ENCODE measurements around the gene SLC39A8. TPM values are rescaled to one million over a fixed set of nuclear protein-coding genes. Genes with fewer than 3 reads are reported as not detected.

The SLC39A8 gene
- total and polyA plus RNA-seq, 9 of the 15 experiments (the other 6 are each of a cell fraction or from before 2014, with no cell fraction given), result 8.2 to 30.3 (median 25.0) TPM

DNA sequence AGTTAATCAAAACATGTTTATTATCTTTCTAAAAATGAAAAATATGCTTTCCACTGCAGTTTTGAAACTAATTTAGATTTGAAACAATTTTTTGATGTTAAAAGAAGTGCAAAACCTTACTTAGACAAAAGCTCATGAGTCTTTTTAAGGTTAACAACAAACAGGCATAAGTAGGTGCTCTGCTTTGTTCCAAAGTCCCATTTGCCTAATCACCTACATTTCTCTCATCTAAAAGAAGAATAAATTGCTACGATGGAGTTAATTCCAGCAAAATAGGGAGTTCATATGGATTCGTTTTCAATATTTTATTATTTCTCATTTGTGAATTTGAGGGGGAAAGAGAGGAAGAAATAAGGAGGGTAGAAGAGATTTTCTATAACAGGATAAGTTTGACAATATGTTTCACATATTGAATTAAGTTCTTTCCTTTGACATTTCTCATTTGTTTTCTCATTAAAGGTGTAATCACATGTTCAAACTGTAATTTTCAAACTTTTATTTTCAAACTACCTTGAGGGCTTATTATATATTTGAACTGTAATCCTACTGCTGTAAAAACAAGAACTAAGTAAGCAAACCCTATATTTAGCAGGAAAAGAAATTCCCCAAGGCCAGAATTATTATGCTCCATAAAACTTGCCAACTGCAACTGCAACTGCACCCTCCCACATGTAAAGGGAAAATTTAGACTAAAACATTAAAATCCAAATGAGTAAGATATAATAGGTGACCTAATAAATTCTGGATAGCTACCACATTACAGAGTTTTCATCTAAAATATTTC is 9.6 kb upstream of the SLC39A8 start:
- TF ChIP-seq ZNF347 (CRISPR knock-in tag; IDR thresholded peaks at IDR 0.05; ENCODE audit: low read depth), result no peak
- TF ChIP-seq SMARCB1 (IDR thresholded peaks at IDR 0.05; ENCODE audit: insufficient read length, low read depth), result no peak
- TF ChIP-seq MEF2A (IDR thresholded peaks at IDR 0.05; ENCODE audit: control insufficient read depth, low read depth, low read length), result no peak
- no peak for TF ChIP-seq NR2C2 (CRISPR knock-in tag; IDR thresholded peaks at IDR 0.05)
- TF ChIP-seq NR2C2 (tag; IDR thresholded peaks at IDR 0.05), result no peak
- TF ChIP-seq, protein P1, sequence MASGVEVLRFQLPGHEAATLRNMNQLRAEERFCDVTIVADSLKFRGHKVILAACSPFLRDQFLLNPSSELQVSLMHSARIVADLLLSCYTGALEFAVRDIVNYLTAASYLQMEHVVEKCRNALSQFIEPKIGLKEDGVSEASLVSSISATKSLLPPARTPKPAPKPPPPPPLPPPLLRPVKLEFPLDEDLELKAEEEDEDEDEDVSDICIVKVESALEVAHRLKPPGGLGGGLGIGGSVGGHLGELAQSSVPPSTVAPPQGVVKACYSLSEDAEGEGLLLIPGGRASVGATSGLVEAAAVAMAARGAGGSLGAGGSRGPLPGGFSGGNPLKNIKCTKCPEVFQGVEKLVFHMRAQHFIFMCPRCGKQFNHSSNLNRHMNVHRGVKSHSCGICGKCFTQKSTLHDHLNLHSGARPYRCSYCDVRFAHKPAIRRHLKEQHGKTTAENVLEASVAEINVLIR (CRISPR knock-in tag; IDR thresholded peaks at IDR 0.05), result no peak
- no peak for TF ChIP-seq NR2F6 (CRISPR knock-in tag; IDR thresholded peaks at IDR 0.05)
- TF ChIP-seq DPF2 (IDR thresholded peaks at IDR 0.05), result no peak
- TF ChIP-seq, protein P2, sequence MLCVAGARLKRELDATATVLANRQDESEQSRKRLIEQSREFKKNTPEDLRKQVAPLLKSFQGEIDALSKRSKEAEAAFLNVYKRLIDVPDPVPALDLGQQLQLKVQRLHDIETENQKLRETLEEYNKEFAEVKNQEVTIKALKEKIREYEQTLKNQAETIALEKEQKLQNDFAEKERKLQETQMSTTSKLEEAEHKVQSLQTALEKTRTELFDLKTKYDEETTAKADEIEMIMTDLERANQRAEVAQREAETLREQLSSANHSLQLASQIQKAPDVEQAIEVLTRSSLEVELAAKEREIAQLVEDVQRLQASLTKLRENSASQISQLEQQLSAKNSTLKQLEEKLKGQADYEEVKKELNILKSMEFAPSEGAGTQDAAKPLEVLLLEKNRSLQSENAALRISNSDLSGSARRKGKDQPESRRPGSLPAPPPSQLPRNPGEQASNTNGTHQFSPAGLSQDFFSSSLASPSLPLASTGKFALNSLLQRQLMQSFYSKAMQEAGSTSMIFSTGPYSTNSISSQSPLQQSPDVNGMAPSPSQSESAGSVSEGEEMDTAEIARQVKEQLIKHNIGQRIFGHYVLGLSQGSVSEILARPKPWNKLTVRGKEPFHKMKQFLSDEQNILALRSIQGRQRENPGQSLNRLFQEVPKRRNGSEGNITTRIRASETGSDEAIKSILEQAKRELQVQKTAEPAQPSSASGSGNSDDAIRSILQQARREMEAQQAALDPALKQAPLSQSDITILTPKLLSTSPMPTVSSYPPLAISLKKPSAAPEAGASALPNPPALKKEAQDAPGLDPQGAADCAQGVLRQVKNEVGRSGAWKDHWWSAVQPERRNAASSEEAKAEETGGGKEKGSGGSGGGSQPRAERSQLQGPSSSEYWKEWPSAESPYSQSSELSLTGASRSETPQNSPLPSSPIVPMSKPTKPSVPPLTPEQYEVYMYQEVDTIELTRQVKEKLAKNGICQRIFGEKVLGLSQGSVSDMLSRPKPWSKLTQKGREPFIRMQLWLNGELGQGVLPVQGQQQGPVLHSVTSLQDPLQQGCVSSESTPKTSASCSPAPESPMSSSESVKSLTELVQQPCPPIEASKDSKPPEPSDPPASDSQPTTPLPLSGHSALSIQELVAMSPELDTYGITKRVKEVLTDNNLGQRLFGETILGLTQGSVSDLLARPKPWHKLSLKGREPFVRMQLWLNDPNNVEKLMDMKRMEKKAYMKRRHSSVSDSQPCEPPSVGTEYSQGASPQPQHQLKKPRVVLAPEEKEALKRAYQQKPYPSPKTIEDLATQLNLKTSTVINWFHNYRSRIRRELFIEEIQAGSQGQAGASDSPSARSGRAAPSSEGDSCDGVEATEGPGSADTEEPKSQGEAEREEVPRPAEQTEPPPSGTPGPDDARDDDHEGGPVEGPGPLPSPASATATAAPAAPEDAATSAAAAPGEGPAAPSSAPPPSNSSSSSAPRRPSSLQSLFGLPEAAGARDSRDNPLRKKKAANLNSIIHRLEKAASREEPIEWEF (CRISPR knock-in tag; IDR thresholded peaks at IDR 0.05), result no peak
- TF ChIP-seq ZSCAN32 (CRISPR knock-in tag; IDR thresholded peaks at IDR 0.05), result no peak
- Histone ChIP-seq H2AFZ (ENCODE audit: low read depth, low read length) (no peak overlapping the region), H3K4me3 (no peak overlapping the region), H3K9me1 (ENCODE audit: control insufficient read depth, insufficient read depth, low read length) (no peaks in the 10 kb centered on the region), H3K4me2 (ENCODE audit: insufficient read depth, low read length) (no peak overlapping the region), H3K4me1 (replicated peaks in 1 of 2; ENCODE audit: control insufficient read depth in 2 of 2, insufficient read depth in 2 of 2, low read length in 2 of 2) (peaks cover 0 to 12% of the 10 kb centered on the region in 2 experiments; a peak in 2 of 5 replicates), H3K27me3 (ENCODE audit: control insufficient read depth in 2 of 2, insufficient read depth in 2 of 2, low read length in 2 of 2) (no peaks in the 10 kb centered on the region), H3K36me3 (ENCODE audit: control insufficient read depth, insufficient read depth, low read length) (no peaks in the 10 kb centered on the region), H3K27ac (ENCODE audit: extremely low read depth, low read depth, low read length) (no peak overlapping the region), H3K9ac (ENCODE audit: insufficient read depth in 1 of 2, low read depth in 2 of 2, low read length in 2 of 2) (no peak overlapping the region), H3K79me2 (ENCODE audit: control insufficient read depth, insufficient read depth, low read length) (no peaks in the 10 kb centered on the region), H4K20me1 (replicated peaks; ENCODE audit: control insufficient read depth, insufficient read depth, low read length) (no peaks in the 10 kb centered on the region), H3K9me3 (replicated peaks; ENCODE audit: control insufficient read depth, insufficient read depth, low read depth, low read length) (no peaks in the 10 kb centered on the region)
- no TSS peak for BruUV-seq (replicated peaks)
- POLR2A ChIA-PET, result interaction anchor here (0.9 kb wide), 1 partner anchor 10 kb away, joined by 3 read pairs; no protein-coding TSS in a partner anchor
- intact Hi-C loops (cut with micrococcal nuclease), result loop anchor here (5.0 kb wide), 1 partner anchor 147 kb away; the partner anchor contains the start of gene NFKB1
- ATAC-seq, result no peak
- WGBS (ENCODE audit: insufficient coverage, low coverage, missing lambda C conversion rate), result 15% methylated on average over 2 of the region's 2 CpGs
- FAIRE-seq, result no peak
- CTCF ChIA-PET (ENCODE audit: low intra/inter-chr PET ratio), result no interaction called here
- no peak for DNase-seq (ENCODE audit: extremely low read depth in 1 of 4, low spot score in 3 of 4)
- in situ Hi-C loops (cut with MboI), result no loop called here
